Left ventricle myocardium inferior (tissue), 1 donor: Measurements from ENCODE around the gene AQP3. TPM values are rescaled to one million over a fixed set of nuclear protein-coding genes. Genes with fewer than 3 reads are reported as not detected.

ENCODE experiments used
- DNase-seq: peaks from one replicate; pipeline ENCODE4 v3.0.0-alpha.2; 2020
- H3K27ac ChIP-seq: fragments of 200-600 bp; replicated peaks from 2 replicates; pipeline ENCODE4 v1.8.0; 2021
- H3K27me3 ChIP-seq: fragments of 200-600 bp; 2 replicates; pipeline ENCODE4 v1.8.0; 2021; ENCODE audit warnings: low read depth
- H3K36me3 ChIP-seq: fragments of 200-600 bp; 2 replicates; pipeline ENCODE4 v1.8.0; 2021
- H3K4me1 ChIP-seq: fragments of 200-600 bp; 2 replicates; pipeline ENCODE4 v1.8.0; 2021
- H3K4me3 ChIP-seq: fragments of 200-600 bp; 2 replicates; pipeline ENCODE4 v1.8.0; 2021; ENCODE audit warnings: mild to moderate bottlenecking, moderate library complexity
- H3K9me3 ChIP-seq: fragments of 200-600 bp; replicated peaks from 2 replicates; pipeline ENCODE4 v1.8.0; 2021
- intact Hi-C: fragments of 100-400 bp; cut with micrococcal nuclease; formaldehyde crosslinking; loops from one replicate; pipeline ENCODE4 v1.11.0; 2022
- total RNA-seq: library from RNA; stranded (reverse); fragmentation: NEBNext Ultra II Directional; extraction: Animal tissue kit (Norgen Biotek cat#: 25700); gene quantifications from one replicate; pipeline ENCODE4 v1.2.1, GENCODE V29; 2021
- TF ChIP-seq, protein P1 (sequence below): fragments of 200-600 bp; IDR thresholded peaks from 2 replicates; pipeline ENCODE4 v1.8.0; 2021; ENCODE audit warnings: antibody characterized with exemption, mild to moderate bottlenecking, borderline replicate concordance
- donor health status: DM: no; HTN: yes; CAD: no; lungs with severe emphysema.

The AQP3 gene
- total RNA-seq, 1 donor from 2014 or later: 13.6 TPM

DNA sequence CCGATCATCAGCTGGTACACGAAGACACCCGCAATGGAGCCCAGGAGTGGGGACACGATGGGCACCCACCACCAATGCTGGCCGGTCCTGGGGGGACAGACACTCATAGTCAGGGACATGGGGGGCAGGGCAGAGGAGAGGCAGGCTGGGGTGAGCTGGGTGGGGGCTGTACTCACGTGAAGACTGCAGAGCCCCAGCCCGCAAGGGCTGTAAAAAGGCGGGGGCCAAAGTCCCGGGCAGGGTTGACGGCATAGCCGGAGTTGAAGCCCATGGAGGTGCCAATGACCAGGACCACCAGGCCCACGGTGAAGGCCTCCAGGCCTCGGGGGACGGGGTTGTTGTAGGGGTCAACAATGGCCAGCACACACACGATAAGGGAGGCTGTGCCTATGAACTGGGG is 5.3 kb downstream of the AQP3 start:
- Histone ChIP-seq H3K9me3 (no peaks in the 10 kb centered on the region), H3K27ac (no peak overlapping the region), H3K27me3 (no peaks in the 10 kb centered on the region), H3K36me3 (no peaks in the 10 kb centered on the region), H3K4me1 (peaks cover 37% of the 10 kb centered on the region), H3K4me3 (no peak overlapping the region)
- TF ChIP-seq, protein P1, sequence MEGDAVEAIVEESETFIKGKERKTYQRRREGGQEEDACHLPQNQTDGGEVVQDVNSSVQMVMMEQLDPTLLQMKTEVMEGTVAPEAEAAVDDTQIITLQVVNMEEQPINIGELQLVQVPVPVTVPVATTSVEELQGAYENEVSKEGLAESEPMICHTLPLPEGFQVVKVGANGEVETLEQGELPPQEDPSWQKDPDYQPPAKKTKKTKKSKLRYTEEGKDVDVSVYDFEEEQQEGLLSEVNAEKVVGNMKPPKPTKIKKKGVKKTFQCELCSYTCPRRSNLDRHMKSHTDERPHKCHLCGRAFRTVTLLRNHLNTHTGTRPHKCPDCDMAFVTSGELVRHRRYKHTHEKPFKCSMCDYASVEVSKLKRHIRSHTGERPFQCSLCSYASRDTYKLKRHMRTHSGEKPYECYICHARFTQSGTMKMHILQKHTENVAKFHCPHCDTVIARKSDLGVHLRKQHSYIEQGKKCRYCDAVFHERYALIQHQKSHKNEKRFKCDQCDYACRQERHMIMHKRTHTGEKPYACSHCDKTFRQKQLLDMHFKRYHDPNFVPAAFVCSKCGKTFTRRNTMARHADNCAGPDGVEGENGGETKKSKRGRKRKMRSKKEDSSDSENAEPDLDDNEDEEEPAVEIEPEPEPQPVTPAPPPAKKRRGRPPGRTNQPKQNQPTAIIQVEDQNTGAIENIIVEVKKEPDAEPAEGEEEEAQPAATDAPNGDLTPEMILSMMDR: no peak
- DNase-seq: no peak
- intact Hi-C loops: no loop called here

DNA sequence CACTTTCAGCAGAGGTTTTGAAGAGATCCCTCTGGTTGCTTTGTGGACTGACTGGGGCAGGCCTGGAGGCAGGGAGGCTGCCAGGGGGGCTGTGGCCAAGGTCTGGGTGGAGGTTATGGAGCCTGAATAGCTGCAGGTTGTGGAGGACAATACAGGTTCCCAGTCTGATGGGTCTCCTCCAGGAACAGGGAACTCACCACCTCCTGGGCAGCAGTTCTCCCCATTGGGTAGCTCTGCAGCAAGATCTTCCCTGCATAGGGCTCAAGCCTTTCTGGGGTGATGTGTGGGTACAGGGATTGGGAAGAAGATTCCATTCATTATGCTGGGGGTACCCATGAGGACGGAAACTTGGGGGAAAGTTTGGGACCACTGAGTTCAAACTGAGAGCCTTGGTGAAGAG is 6.8 kb downstream of the AQP3 start:
- no peak overlapping the region for H3K4me3 ChIP-seq
- peaks cover 13% of the 10 kb centered on the region for H3K27me3 ChIP-seq
- H3K9me3 ChIP-seq: no peaks in the 10 kb centered on the region
- TF ChIP-seq, protein P1: no peak
- H3K27ac ChIP-seq: peak overlapping the region; percentile 64
- DNase-seq: no peak
- peaks cover 40% of the 10 kb centered on the region for H3K4me1 ChIP-seq
- intact Hi-C loops: no loop called here
- H3K36me3 ChIP-seq: no peaks in the 10 kb centered on the region

DNA sequence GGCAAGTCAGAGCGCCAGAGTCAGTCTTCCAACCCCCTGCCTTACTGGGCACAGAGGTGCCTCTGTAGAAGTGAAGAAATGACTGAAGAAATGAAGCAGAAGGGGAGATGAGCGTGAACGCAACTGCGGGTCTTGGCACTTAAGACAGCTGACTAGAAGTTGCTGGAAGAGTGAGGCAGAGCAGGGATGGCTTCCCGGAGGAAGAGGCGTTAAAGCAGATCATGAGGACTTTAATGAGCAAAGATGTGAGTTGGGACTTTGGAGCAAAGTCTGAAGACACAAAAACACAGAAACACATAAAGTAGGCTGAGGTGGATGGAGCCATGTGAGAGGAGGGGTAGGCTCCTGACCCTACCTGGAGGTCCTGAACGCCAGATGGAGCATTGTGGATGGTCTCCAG is 7.2 kb downstream of the AQP3 start:
- H3K36me3 ChIP-seq: no peaks in the 10 kb centered on the region
- H3K27ac ChIP-seq: peak overlapping the region; percentile 64
- peaks cover 36% of the 10 kb centered on the region for H3K4me1 ChIP-seq
- H3K27me3 ChIP-seq: peaks cover 17% of the 10 kb centered on the region
- TF ChIP-seq, protein P1: no peak
- no peak for DNase-seq
- intact Hi-C loops: no loop called here
- no peak overlapping the region for H3K4me3 ChIP-seq
- no peaks in the 10 kb centered on the region for H3K9me3 ChIP-seq

DNA sequence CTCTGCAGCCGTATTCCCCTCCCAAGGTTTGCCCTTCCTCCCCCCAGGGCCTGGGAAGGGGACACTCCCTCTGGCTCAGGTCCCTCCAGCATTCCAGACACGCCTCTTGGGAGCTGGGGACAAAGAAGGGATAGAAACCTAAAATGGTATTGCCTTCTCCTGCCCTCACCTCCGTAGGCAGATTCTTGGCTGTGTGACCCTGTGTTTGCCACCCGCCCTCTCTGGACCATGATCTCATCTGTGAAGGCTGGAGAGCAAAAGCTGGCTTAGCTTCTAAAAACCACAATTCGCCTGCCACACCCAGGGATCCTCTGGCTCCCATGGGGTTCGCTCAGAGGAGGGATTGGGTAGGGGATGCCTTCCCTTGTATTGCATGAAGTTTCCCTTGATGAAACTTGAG is 7.7 kb downstream of the AQP3 start:
- H3K27ac ChIP-seq: peak overlapping the region; percentile 64

DNA sequence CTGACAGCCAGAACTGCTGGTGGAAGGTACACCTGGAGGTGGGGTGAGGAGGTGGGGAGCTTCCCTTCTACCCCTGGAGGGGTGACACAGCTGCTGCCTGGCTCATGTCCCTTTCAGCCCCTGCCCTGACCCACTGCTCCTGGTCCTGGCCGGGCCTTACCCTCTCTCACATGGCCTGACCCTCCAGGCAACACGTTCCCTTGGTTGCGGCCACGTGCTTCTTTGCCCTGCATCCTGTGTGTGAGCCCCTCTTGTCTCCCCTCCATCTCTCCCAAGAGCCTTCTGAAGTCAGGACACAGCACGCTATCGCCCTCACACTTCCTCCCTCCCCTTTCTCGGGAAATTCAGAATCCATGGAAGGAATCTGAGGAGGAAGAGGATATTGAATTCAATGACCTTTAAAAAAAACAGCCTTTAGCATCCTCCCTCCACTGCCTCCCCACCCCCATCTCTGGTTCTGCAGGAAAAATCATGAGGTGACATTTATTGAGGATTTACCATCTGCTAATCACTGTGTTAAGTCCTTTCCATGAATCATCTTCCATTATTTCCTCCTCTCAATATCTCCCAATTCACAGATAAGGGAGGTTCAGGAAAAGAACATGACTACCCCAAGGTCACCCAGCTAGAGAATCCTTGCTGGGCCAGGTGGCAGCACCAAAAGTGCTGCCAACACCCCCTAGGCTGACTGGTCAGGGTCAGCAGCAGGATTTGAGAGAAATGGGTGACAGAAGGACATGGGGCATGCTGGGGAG is 8.3 kb downstream of the AQP3 start:
- TF ChIP-seq, protein P1: no peak

More for the DNA sequence above, 7.7 kb downstream of the AQP3 start:
- Histone ChIP-seq H3K27me3 (peaks cover 22% of the 10 kb centered on the region), H3K4me3 (no peak overlapping the region), H3K4me1 (peaks cover 34% of the 10 kb centered on the region), H3K36me3 (no peaks in the 10 kb centered on the region), H3K9me3 (no peaks in the 10 kb centered on the region)
- intact Hi-C loops: no loop called here
- TF ChIP-seq, protein P1: no peak
- DNase-seq: no peak

More for the DNA sequence above, 8.3 kb downstream of the AQP3 start:
- H3K4me3 ChIP-seq: no peak overlapping the region
- H3K36me3 ChIP-seq: no peaks in the 10 kb centered on the region
- H3K9me3 ChIP-seq: no peaks in the 10 kb centered on the region
- peaks cover 23% of the 10 kb centered on the region for H3K27me3 ChIP-seq
- peak overlapping the region; percentile 64 for H3K27ac ChIP-seq
- peaks cover 34% of the 10 kb centered on the region for H3K4me1 ChIP-seq
- DNase-seq: no peak
- intact Hi-C loops: no loop called here
